Large intestine (tissue), 3 donors: ENCODE data around the gene RUVBL2. TPM values are rescaled to one million over a fixed set of nuclear protein-coding genes. Genes with fewer than 3 reads are reported as not detected.

Source experiments
- DNase-seq, 2 donors: peaks; one replicate each; pipeline versions ENCODE4 v3.0.0 to v3.0.0-alpha.2; 2013
- H3K27ac ChIP-seq: one replicate; pipeline ENCODE4 v1.5.1; 2013; ENCODE audit warnings: low read length
- H3K27me3 ChIP-seq: 2 replicates; pipeline ENCODE4 v1.6.1; 2013; ENCODE audit warnings: low read length; ENCODE audit not compliant: control insufficient read depth, insufficient read depth
- H3K36me3 ChIP-seq: 2 replicates; pipeline ENCODE4 v1.6.1; 2013; ENCODE audit warnings: low read length; ENCODE audit not compliant: control insufficient read depth, insufficient read depth
- H3K4me1 ChIP-seq: one replicate; pipeline ENCODE4 v1.6.1; 2013; ENCODE audit warnings: low read length; ENCODE audit not compliant: control insufficient read depth, insufficient read depth
- H3K4me3 ChIP-seq: one replicate; pipeline ENCODE4 v1.5.1; 2013; ENCODE audit warnings: low read length
- H3K9me3 ChIP-seq: one replicate; pipeline ENCODE4 v1.6.1; 2013; ENCODE audit warnings: mild to moderate bottlenecking, low read depth, low read length, moderate library complexity; ENCODE audit not compliant: control insufficient read depth
- WGBS: methylation state at CpG from one replicate; pipeline ENCODE4 v1.1.5; 2013; ENCODE audit warnings: low lambda C conversion rate; ENCODE audit not compliant: insufficient coverage; 5-methylcytosine and 5-hydroxymethylcytosine counted together
- polyA plus RNA-seq: library from polyadenylated mRNA; unstranded; fragments of 120-200 nt; gene quantifications from one replicate; pipeline ENCODE4 v1.2.1, GENCODE V29; 2013

Gene RUVBL2
- polyA plus RNA-seq, 1 donor = 65.0 TPM

- H3K4me1 ChIP-seq = peaks cover 14% of the 10 kb centered on the region
- no peaks in the 10 kb centered on the region for H3K9me3 ChIP-seq
- no peak overlapping the region for H3K27ac ChIP-seq
- peaks cover 54% of the 10 kb centered on the region for H3K36me3 ChIP-seq
- no peak overlapping the region for H3K4me3 ChIP-seq
- WGBS = 91% methylated on average over 3 of the region's 9 CpGs
- DNase-seq = no peak
- no peaks in the 10 kb centered on the region for H3K27me3 ChIP-seq
Observed at GRCh38 chr19:48988860-48989259, 4.8 kb upstream of the RUVBL2 start.

GRCh38 chr19:48989701-48990291 lies 3.9 kb upstream of the RUVBL2 start:
- Histone ChIP-seq H3K4me3 (no peak overlapping the region), H3K27me3 (no peaks in the 10 kb centered on the region), H3K4me1 (peaks cover 21% of the 10 kb centered on the region), H3K27ac (no peak overlapping the region), H3K9me3 (no peaks in the 10 kb centered on the region), H3K36me3 (peaks cover 49% of the 10 kb centered on the region)
- DNase-seq = no peak
- WGBS = 100% methylated on average over 1 of the region's 17 CpGs

- DNase-seq = no peak
- WGBS = no CpG with 5 or more reads among the region's 4 CpGs
- Histone ChIP-seq H3K4me3 (no peak overlapping the region), H3K27me3 (no peaks in the 10 kb centered on the region), H3K36me3 (peaks cover 43% of the 10 kb centered on the region), H3K4me1 (peaks cover 24% of the 10 kb centered on the region), H3K9me3 (no peaks in the 10 kb centered on the region), H3K27ac (no peak overlapping the region)
Observed at GRCh38 chr19:48990400-48990799, 3.3 kb upstream of the RUVBL2 start.

- peaks cover 36% of the 10 kb centered on the region for H3K36me3 ChIP-seq
- H3K27me3 ChIP-seq = no peaks in the 10 kb centered on the region
- no peak for DNase-seq
- H3K27ac ChIP-seq = no peak overlapping the region
- H3K9me3 ChIP-seq = no peaks in the 10 kb centered on the region
- no CpG with 5 or more reads among the region's 22 CpGs for WGBS
- peaks cover 24% of the 10 kb centered on the region for H3K4me1 ChIP-seq
- peak overlapping the region; percentile 84 for H3K4me3 ChIP-seq
Observed at GRCh38 chr19:48991011-48991609, 2.6 kb upstream of the RUVBL2 start.

GRCh38 chr19:48991873-48992580 lies 1.7 kb upstream of the RUVBL2 start:
- H3K27me3 ChIP-seq = no peaks in the 10 kb centered on the region
- DNase-seq = peak; percentile 51 to 75
- peaks cover 27% of the 10 kb centered on the region for H3K36me3 ChIP-seq
- peak overlapping the region; percentile 84 for H3K4me3 ChIP-seq
- peak overlapping the region; percentile 77 for H3K27ac ChIP-seq
- no CpG with 5 or more reads among the region's 8 CpGs for WGBS
- H3K9me3 ChIP-seq = no peaks in the 10 kb centered on the region
- H3K4me1 ChIP-seq = peaks cover 24% of the 10 kb centered on the region

- DNase-seq = no peak
- peaks cover 24% of the 10 kb centered on the region for H3K4me1 ChIP-seq
- H3K27ac ChIP-seq = peak overlapping the region; percentile 77
- H3K27me3 ChIP-seq = no peaks in the 10 kb centered on the region
- no peaks in the 10 kb centered on the region for H3K9me3 ChIP-seq
- peaks cover 24% of the 10 kb centered on the region for H3K36me3 ChIP-seq
- H3K4me3 ChIP-seq = peak overlapping the region; percentile 84
- no CpG with 5 or more reads among the region's 20 CpGs for WGBS
Observed at GRCh38 chr19:48992581-48993174, 1.0 kb upstream of the RUVBL2 start.

GRCh38 chr19:48994035-48994386 lies 324 bp downstream of the RUVBL2 start:
- H3K27ac ChIP-seq = peak overlapping the region; percentile 96
- no CpG with 5 or more reads among the region's 13 CpGs for WGBS
- H3K9me3 ChIP-seq = no peaks in the 10 kb centered on the region
- H3K27me3 ChIP-seq = no peaks in the 10 kb centered on the region
- peaks cover 24% of the 10 kb centered on the region for H3K4me1 ChIP-seq
- peaks cover 15% of the 10 kb centered on the region for H3K36me3 ChIP-seq
- H3K4me3 ChIP-seq = peak overlapping the region; percentile 84
- DNase-seq = no peak

GRCh38 chr19:48997972-48998371 lies 4.3 kb downstream of the RUVBL2 start:
- Histone ChIP-seq H3K9me3 (no peaks in the 10 kb centered on the region), H3K4me1 (peaks cover 10% of the 10 kb centered on the region), H3K4me3 (no peak overlapping the region), H3K27me3 (no peaks in the 10 kb centered on the region), H3K27ac (no peak overlapping the region), H3K36me3 (peaks cover 13% of the 10 kb centered on the region)
- no CpG with 5 or more reads among the region's 5 CpGs for WGBS
- no peak for DNase-seq

GRCh38 chr19:48999481-49000325 lies 6.0 kb downstream of the RUVBL2 start:
- peaks cover 3% of the 10 kb centered on the region for H3K4me1 ChIP-seq
- no peaks in the 10 kb centered on the region for H3K27me3 ChIP-seq
- H3K9me3 ChIP-seq = no peaks in the 10 kb centered on the region
- no peak for DNase-seq
- H3K4me3 ChIP-seq = no peak overlapping the region
- H3K27ac ChIP-seq = no peak overlapping the region
- no CpG with 5 or more reads among the region's 16 CpGs for WGBS
- H3K36me3 ChIP-seq = peaks cover 28% of the 10 kb centered on the region

- no peak overlapping the region for H3K4me3 ChIP-seq
- no CpG with 5 or more reads among the region's 15 CpGs for WGBS
- no peak overlapping the region for H3K27ac ChIP-seq
- H3K27me3 ChIP-seq = no peaks in the 10 kb centered on the region
- no peaks in the 10 kb centered on the region for H3K9me3 ChIP-seq
- H3K36me3 ChIP-seq = peaks cover 49% of the 10 kb centered on the region
- no peaks in the 10 kb centered on the region for H3K4me1 ChIP-seq
- DNase-seq = no peak
Observed at GRCh38 chr19:49004133-49004532, 10.4 kb downstream of the RUVBL2 start.
